ENCODE results near the gene KIAA1671. TPM values are rescaled to one million over a fixed set of nuclear protein-coding genes. Genes with fewer than 3 reads are reported as not detected.

The KIAA1671 gene
- total RNA-seq, 1 experiment from 2014 or later: 18.6 TPM

GRCh38 chr22:24945430-24945829 lies 7.1 kb upstream of the KIAA1671 start:
- intact Hi-C loops (cut with micrococcal nuclease): no loop called here
- DNase-seq (no peak), ATAC-seq (no peak)
- Histone ChIP-seq H3K9me3 (ENCODE audit: low read length) (no peaks in the 10 kb centered on the region), H3K27me3 (ENCODE audit: low read length) (no peaks in the 10 kb centered on the region), H3K4me3 (ENCODE audit: low read length) (no peak overlapping the region), H3K36me3 (ENCODE audit: low read depth, low read length) (no peaks in the 10 kb centered on the region), H2AFZ (ENCODE audit: low read length) (no peak overlapping the region), H4K20me1 (ENCODE audit: low read length) (no peaks in the 10 kb centered on the region), H3K27ac (ENCODE audit: low read length) (no peak overlapping the region), H3K79me2 (ENCODE audit: low read length) (no peaks in the 10 kb centered on the region), H3F3A (ENCODE audit: low read length, unreplicated experiment) (no peaks in the 10 kb centered on the region), H3K9ac (ENCODE audit: low read length) (no peak overlapping the region), H3K9me2 (replicated peaks; ENCODE audit: low read length) (no peaks in the 10 kb centered on the region), H3K4me1 (ENCODE audit: insufficient read depth, low read length) (no peaks in the 10 kb centered on the region), H3K4me2 (ENCODE audit: low read length) (no peak overlapping the region)
- POLR2A ChIA-PET (ENCODE audit: unreplicated experiment): no interaction called here
- CTCF ChIA-PET: no interaction called here
- no peak for TF ChIP-seq EZH2phosphoT487 (IDR thresholded peaks at IDR 0.05; ENCODE audit: borderline replicate concordance, low read length)
- TF ChIP-seq, protein P1, sequence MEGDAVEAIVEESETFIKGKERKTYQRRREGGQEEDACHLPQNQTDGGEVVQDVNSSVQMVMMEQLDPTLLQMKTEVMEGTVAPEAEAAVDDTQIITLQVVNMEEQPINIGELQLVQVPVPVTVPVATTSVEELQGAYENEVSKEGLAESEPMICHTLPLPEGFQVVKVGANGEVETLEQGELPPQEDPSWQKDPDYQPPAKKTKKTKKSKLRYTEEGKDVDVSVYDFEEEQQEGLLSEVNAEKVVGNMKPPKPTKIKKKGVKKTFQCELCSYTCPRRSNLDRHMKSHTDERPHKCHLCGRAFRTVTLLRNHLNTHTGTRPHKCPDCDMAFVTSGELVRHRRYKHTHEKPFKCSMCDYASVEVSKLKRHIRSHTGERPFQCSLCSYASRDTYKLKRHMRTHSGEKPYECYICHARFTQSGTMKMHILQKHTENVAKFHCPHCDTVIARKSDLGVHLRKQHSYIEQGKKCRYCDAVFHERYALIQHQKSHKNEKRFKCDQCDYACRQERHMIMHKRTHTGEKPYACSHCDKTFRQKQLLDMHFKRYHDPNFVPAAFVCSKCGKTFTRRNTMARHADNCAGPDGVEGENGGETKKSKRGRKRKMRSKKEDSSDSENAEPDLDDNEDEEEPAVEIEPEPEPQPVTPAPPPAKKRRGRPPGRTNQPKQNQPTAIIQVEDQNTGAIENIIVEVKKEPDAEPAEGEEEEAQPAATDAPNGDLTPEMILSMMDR (conservative IDR thresholded peaks at IDR 0.05; ENCODE audit: low read depth, low read length): no peak
- TF ChIP-seq EZH2 (IDR thresholded peaks at IDR 0.05; ENCODE audit: low read length, unreplicated experiment): no peak
- no TSS peak for BruUV-seq (replicated peaks)

GRCh38 chr22:24947383-24947782 lies 5.1 kb upstream of the KIAA1671 start:
- Histone ChIP-seq H3K4me1 (ENCODE audit: insufficient read depth, low read length) (no peaks in the 10 kb centered on the region), H3K9me2 (replicated peaks; ENCODE audit: low read length) (no peaks in the 10 kb centered on the region)

GRCh38 chr22:24947881-24948280 lies 4.6 kb upstream of the KIAA1671 start:
- Histone ChIP-seq H3K27ac (ENCODE audit: low read length) (no peak overlapping the region), H3K27me3 (ENCODE audit: low read length) (no peaks in the 10 kb centered on the region), H3K9me2 (replicated peaks; ENCODE audit: low read length) (no peaks in the 10 kb centered on the region), H2AFZ (ENCODE audit: low read length) (no peak overlapping the region), H3F3A (ENCODE audit: low read length, unreplicated experiment) (no peaks in the 10 kb centered on the region), H3K4me2 (ENCODE audit: low read length) (no peak overlapping the region), H3K9me3 (ENCODE audit: low read length) (no peaks in the 10 kb centered on the region), H3K79me2 (ENCODE audit: low read length) (peaks cover 2% of the 10 kb centered on the region), H4K20me1 (ENCODE audit: low read length) (no peaks in the 10 kb centered on the region), H3K4me3 (ENCODE audit: low read length) (no peak overlapping the region), H3K9ac (ENCODE audit: low read length) (no peak overlapping the region), H3K4me1 (ENCODE audit: insufficient read depth, low read length) (no peaks in the 10 kb centered on the region), H3K36me3 (ENCODE audit: low read depth, low read length) (no peaks in the 10 kb centered on the region)
- no TSS peak for BruUV-seq (replicated peaks)
- ATAC-seq (no peak), DNase-seq (no peak)
- no peak for TF ChIP-seq EZH2 (IDR thresholded peaks at IDR 0.05; ENCODE audit: low read length, unreplicated experiment)
- TF ChIP-seq, protein P1 (conservative IDR thresholded peaks at IDR 0.05; ENCODE audit: low read depth, low read length): no peak
- intact Hi-C loops (cut with micrococcal nuclease): no loop called here
- POLR2A ChIA-PET (ENCODE audit: unreplicated experiment): no interaction called here
- CTCF ChIA-PET: no interaction called here

More at GRCh38 chr22:24947383-24947782, 5.1 kb upstream of the KIAA1671 start:
- BruUV-seq (replicated peaks): no TSS peak
- Histone ChIP-seq H3K27me3 (ENCODE audit: low read length) (no peaks in the 10 kb centered on the region), H3K27ac (ENCODE audit: low read length) (no peak overlapping the region), H4K20me1 (ENCODE audit: low read length) (no peaks in the 10 kb centered on the region), H3K79me2 (ENCODE audit: low read length) (no peaks in the 10 kb centered on the region), H3F3A (ENCODE audit: low read length, unreplicated experiment) (no peaks in the 10 kb centered on the region), H3K9me3 (ENCODE audit: low read length) (no peaks in the 10 kb centered on the region), H2AFZ (ENCODE audit: low read length) (no peak overlapping the region), H3K36me3 (ENCODE audit: low read depth, low read length) (no peaks in the 10 kb centered on the region), H3K4me3 (ENCODE audit: low read length) (no peak overlapping the region), H3K4me2 (ENCODE audit: low read length) (no peak overlapping the region), H3K9ac (ENCODE audit: low read length) (no peak overlapping the region)
- ChIA-PET CTCF (no interaction called here), POLR2A (ENCODE audit: unreplicated experiment) (no interaction called here)
- ATAC-seq (no peak), DNase-seq (no peak)
- intact Hi-C loops (cut with micrococcal nuclease): no loop called here
- TF ChIP-seq, protein P1 (conservative IDR thresholded peaks at IDR 0.05; ENCODE audit: low read depth, low read length): no peak
- TF ChIP-seq EZH2phosphoT487 (IDR thresholded peaks at IDR 0.05; ENCODE audit: borderline replicate concordance, low read length) (no peak), EZH2 (IDR thresholded peaks at IDR 0.05; ENCODE audit: low read length, unreplicated experiment) (no peak)
